ENCODE measurements around the gene GNG7.

The GNG7 gene

DNA sequence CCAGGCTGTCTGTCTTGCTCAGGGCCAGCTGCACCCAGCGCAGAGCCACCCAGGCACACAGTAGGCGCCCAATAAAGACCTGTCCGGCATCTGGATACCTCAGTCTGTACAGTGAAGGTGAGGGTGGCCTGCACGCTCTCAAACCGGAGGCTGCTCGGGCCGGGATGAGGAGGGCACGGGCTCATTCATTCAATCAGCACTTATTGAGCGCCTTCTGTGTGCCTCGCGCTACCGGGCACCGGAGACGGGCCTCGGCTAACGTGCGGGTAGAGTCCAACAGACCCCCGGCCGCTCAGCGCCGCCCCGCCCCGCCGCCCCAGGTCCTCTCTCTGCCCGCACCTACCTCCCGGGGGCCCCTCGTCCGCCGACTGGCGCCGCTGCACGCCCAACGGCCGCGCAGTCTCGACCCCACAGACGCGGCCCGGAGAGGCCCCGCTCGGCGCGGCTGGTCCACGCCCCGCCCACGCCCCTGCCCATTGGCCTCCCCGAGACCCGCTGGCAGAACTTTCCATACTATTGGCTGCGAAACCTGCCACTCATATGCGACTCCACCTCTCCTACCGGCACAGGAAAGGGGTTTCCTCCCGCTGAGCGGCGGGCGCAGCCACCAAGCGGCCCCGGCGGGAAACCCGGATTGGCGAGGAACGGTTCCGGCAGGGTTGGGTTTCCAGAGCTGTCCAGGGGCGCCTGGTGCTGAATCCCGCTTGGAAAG lies 37.3 kb upstream of the GNG7 start, which contains the start of gene SLC39A3:
Gene SLC39A3, minus strand, starts transcription at position 416 of the 712 bp plus-strand sequence. CDS start 2,760 bp downstream, outside the sequence.
- DNase-seq (peak; percentile 100), ATAC-seq (ENCODE audit: insufficient read depth, low read depth) (peak; percentile 99)
- Histone ChIP-seq H3K27ac (ENCODE audit: low read length) (peak within 1 kb of the TSS; percentile 69), H3K9ac (ENCODE audit: low read depth, low read length) (peak within 1 kb of the TSS; percentile 73), H3K9me3 (ENCODE audit: insufficient read depth, low read length, severe bottlenecking) (peaks cover 3% of the 10 kb centered on the region), H4K20me1 (ENCODE audit: insufficient read depth, low read length) (peaks cover 26% of the 10 kb centered on the region), H3K27me3 (ENCODE audit: insufficient read depth, low read length, poor library complexity) (no peaks in the 10 kb centered on the region), H2AFZ (ENCODE audit: low read depth, low read length) (peak within 1 kb of the TSS; percentile 53), H3K4me2 (ENCODE audit: insufficient read depth, low read length) (peak within 1 kb of the TSS; percentile 97), H3K79me2 (ENCODE audit: insufficient read depth, low read length) (peaks cover 33% of the 10 kb centered on the region), H3K4me3 (ENCODE audit: low read depth in 1 of 2, low read length in 2 of 2) (peak within 1 kb of the TSS; percentile 80 to 92), H3K4me1 (ENCODE audit: insufficient read depth, low read length) (peaks cover 21% of the 10 kb centered on the region), H3K36me3 (ENCODE audit: insufficient read depth, low read length) (peaks cover 31% of the 10 kb centered on the region)
- no peak for TF ChIP-seq EZH2 (IDR thresholded peaks at IDR 0.05; ENCODE audit: borderline replicate concordance, low read depth, low read length, severe bottlenecking)
- TF ChIP-seq, protein P1, sequence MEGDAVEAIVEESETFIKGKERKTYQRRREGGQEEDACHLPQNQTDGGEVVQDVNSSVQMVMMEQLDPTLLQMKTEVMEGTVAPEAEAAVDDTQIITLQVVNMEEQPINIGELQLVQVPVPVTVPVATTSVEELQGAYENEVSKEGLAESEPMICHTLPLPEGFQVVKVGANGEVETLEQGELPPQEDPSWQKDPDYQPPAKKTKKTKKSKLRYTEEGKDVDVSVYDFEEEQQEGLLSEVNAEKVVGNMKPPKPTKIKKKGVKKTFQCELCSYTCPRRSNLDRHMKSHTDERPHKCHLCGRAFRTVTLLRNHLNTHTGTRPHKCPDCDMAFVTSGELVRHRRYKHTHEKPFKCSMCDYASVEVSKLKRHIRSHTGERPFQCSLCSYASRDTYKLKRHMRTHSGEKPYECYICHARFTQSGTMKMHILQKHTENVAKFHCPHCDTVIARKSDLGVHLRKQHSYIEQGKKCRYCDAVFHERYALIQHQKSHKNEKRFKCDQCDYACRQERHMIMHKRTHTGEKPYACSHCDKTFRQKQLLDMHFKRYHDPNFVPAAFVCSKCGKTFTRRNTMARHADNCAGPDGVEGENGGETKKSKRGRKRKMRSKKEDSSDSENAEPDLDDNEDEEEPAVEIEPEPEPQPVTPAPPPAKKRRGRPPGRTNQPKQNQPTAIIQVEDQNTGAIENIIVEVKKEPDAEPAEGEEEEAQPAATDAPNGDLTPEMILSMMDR (IDR thresholded peaks at IDR 0.05; ENCODE audit: borderline replicate concordance, extremely low read depth, low read length, poor library complexity, severe bottlenecking) = no peak

DNA sequence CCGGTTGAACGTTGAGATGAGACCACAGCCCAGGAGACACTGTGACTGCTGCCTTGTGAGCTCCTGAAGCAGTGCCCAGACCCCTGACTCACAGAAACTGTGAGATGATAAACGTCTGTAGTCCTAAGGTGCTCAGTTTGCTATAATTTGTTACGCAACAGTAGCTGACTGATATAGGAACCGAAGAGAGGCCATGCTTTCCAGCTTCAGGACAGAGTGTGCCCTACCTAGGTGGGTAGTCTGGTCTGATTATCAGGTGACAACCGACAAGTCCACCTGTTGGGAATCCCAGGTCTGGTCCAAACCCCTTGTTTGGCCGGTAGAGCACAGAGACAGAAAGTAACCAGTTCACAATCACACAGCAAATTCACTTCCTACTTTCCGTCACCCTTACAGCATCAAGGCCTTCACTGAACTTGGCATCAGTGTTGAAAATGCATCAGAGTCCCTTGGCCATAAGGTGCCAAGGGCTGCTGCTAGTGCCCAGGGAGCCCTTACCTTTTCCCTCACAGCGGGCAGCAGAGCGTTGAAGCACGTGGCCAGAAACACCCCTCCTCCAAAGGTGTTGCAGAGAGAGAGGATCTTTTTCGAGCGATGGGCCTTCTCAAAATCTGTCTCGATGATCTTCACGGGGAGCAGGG lies 34.2 kb upstream of the GNG7 start:
- DNase-seq (no peak), ATAC-seq (ENCODE audit: insufficient read depth, low read depth) (no peak)
- peaks cover 31% of the 10 kb centered on the region for H4K20me1 ChIP-seq (ENCODE audit: insufficient read depth, low read length)
- H3K79me2 ChIP-seq (ENCODE audit: insufficient read depth, low read length) = peaks cover 33% of the 10 kb centered on the region
- H3K36me3 ChIP-seq (ENCODE audit: insufficient read depth, low read length) = peaks cover 55% of the 10 kb centered on the region
- peaks cover 3% of the 10 kb centered on the region for H3K9me3 ChIP-seq (ENCODE audit: insufficient read depth, low read length, severe bottlenecking)
- no peak for TF ChIP-seq EZH2 (IDR thresholded peaks at IDR 0.05; ENCODE audit: borderline replicate concordance, low read depth, low read length, severe bottlenecking)
- TF ChIP-seq, protein P1 (IDR thresholded peaks at IDR 0.05; ENCODE audit: borderline replicate concordance, extremely low read depth, low read length, poor library complexity, severe bottlenecking) = no peak
- peaks cover 21% of the 10 kb centered on the region for H3K4me1 ChIP-seq (ENCODE audit: insufficient read depth, low read length)
- no peaks in the 10 kb centered on the region for H3K27me3 ChIP-seq (ENCODE audit: insufficient read depth, low read length, poor library complexity)
- no peak overlapping the region for H3K27ac ChIP-seq (ENCODE audit: low read length)
- H3K4me2 ChIP-seq (ENCODE audit: insufficient read depth, low read length) = no peak overlapping the region; the same call in 1 of the 2 replicates
- H2AFZ ChIP-seq (ENCODE audit: low read depth, low read length) = no peak overlapping the region
- 0 out of 4 replicates have a peak overlapping the region, but pooled peaks of 1 of the 2 experiments have one; percentile 4 for H3K4me3 ChIP-seq (ENCODE audit: low read depth in 1 of 2, low read length in 2 of 2)
- no peak overlapping the region for H3K9ac ChIP-seq (ENCODE audit: low read depth, low read length)

DNA sequence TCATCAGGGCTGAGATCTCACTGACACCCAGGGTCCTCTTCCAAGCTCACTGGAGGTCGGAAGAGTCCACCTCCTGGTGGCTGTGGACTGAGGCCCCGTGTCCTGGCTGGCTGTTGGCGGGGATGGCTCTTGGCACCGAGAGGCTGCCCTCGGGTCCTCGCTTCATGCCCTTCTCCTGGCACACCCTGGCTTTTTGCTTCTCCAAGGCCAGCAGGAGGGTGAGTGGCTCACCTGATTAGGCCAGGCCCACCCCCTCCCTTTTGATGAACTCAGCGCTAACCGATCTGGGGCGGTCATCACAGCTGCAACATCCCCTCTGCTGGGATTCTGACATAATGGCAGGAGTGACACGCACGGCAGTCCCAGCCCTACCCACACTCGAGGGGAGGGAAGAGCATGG lies 32.9 kb upstream of the GNG7 start:
- no peak overlapping the region for H3K9ac ChIP-seq (ENCODE audit: low read depth, low read length)
- H3K4me1 ChIP-seq (ENCODE audit: insufficient read depth, low read length) = peaks cover 21% of the 10 kb centered on the region
- H3K36me3 ChIP-seq (ENCODE audit: insufficient read depth, low read length) = peaks cover 63% of the 10 kb centered on the region
- peaks cover 3% of the 10 kb centered on the region for H3K9me3 ChIP-seq (ENCODE audit: insufficient read depth, low read length, severe bottlenecking)
- no peak overlapping the region for H3K4me3 ChIP-seq (ENCODE audit: low read depth in 1 of 2, low read length in 2 of 2)
- no peaks in the 10 kb centered on the region for H3K27me3 ChIP-seq (ENCODE audit: insufficient read depth, low read length, poor library complexity)
- DNase-seq = no peak
- no peak for ATAC-seq (ENCODE audit: insufficient read depth, low read depth)
- TF ChIP-seq EZH2 (IDR thresholded peaks at IDR 0.05; ENCODE audit: borderline replicate concordance, low read depth, low read length, severe bottlenecking) = no peak
- TF ChIP-seq, protein P1 (IDR thresholded peaks at IDR 0.05; ENCODE audit: borderline replicate concordance, extremely low read depth, low read length, poor library complexity, severe bottlenecking) = no peak
- H4K20me1 ChIP-seq (ENCODE audit: insufficient read depth, low read length) = peaks cover 31% of the 10 kb centered on the region
- peaks cover 33% of the 10 kb centered on the region for H3K79me2 ChIP-seq (ENCODE audit: insufficient read depth, low read length)
- H3K27ac ChIP-seq (ENCODE audit: low read length) = no peak overlapping the region
- H2AFZ ChIP-seq (ENCODE audit: low read depth, low read length) = no peak overlapping the region
- H3K4me2 ChIP-seq (ENCODE audit: insufficient read depth, low read length) = no peak overlapping the region
